Keratinocyte (primary cell): ENCODE measurements around the gene KCNAB2. TPM values are rescaled to one million over a fixed set of nuclear protein-coding genes. Genes with fewer than 3 reads are reported as not detected.

Experiments used
- DNase-seq: peaks from one replicate; pipeline ENCODE4 v3.0.0-alpha.2; 2011; ENCODE audit warnings: low read depth, missing footprints, low spot score
- FAIRE-seq: peaks from 2 replicates; lab custom pipeline; 2011; peaks lifted over from hg19 to GRCh38; lab: Jason Lieb, UNC
- H2AFZ ChIP-seq: 2 replicates; pipeline ENCODE4 v1.6.0; 2012; ENCODE audit warnings: low read length, control low read depth, inconsistent platforms; ENCODE audit not compliant: control insufficient read depth
- H3K27ac ChIP-seq: 2 replicates; pipeline ENCODE4 v1.5.1; 2011; ENCODE audit warnings: low read length; ENCODE audit not compliant: control insufficient read depth, insufficient read depth
- H3K27me3 ChIP-seq: 3 replicates; pipeline ENCODE4 v1.6.0; 2011; ENCODE audit warnings: low read length; ENCODE audit not compliant: control insufficient read depth, insufficient read depth; ENCODE audit errors: extremely low read depth
- H3K36me3 ChIP-seq, 2 experiments: 2 replicates in 1 of 2; 3 replicates in 1 of 2; pipeline ENCODE4 v1.5.1; 2011; ENCODE audit warnings: low read length in 2 of 2, mild to moderate bottlenecking in 1 of 2; ENCODE audit not compliant: control insufficient read depth in 2 of 2, insufficient read depth in 2 of 2; ENCODE audit errors: extremely low read depth in 1 of 2
- H3K4me1 ChIP-seq: 3 replicates; pipeline ENCODE4 v1.5.1; 2011; ENCODE audit warnings: low read length; ENCODE audit not compliant: control insufficient read depth, insufficient read depth; ENCODE audit errors: extremely low read depth
- H3K4me2 ChIP-seq: 3 replicates; pipeline ENCODE4 v1.6.0; 2011; ENCODE audit warnings: low read depth, low read length; ENCODE audit not compliant: control insufficient read depth, insufficient read depth; ENCODE audit errors: extremely low read depth
- H3K4me3 ChIP-seq, 3 experiments: fragments of 200-600 bp in 1 of 3; sonication (generic) in 1 of 3; 2 replicates in 2 of 3; 3 replicates in 1 of 3; pipeline ENCODE4 v1.5.1; 2011 to 2016; ENCODE audit warnings: low read length in 3 of 3, mild to moderate bottlenecking in 3 of 3, control low read depth in 2 of 3, inconsistent platforms in 1 of 3, low read depth in 1 of 3, mixed read lengths in 1 of 3, mixed run types in 1 of 3, moderate library complexity in 1 of 3; ENCODE audit not compliant: control insufficient read depth in 2 of 3, insufficient read depth in 2 of 3; ENCODE audit errors: extremely low read depth in 1 of 3
- H3K79me2 ChIP-seq: 2 replicates; pipeline ENCODE4 v1.6.0; 2012; ENCODE audit warnings: low read length; ENCODE audit not compliant: control insufficient read depth, insufficient read depth
- H3K9ac ChIP-seq: 3 replicates; pipeline ENCODE4 v1.6.0; 2011; ENCODE audit warnings: low read length; ENCODE audit not compliant: control insufficient read depth, insufficient read depth; ENCODE audit errors: extremely low read depth
- H3K9me1 ChIP-seq: 3 replicates; pipeline ENCODE4 v1.6.0; 2011; ENCODE audit warnings: low read length; ENCODE audit not compliant: control insufficient read depth, insufficient read depth; ENCODE audit errors: extremely low read depth
- H3K9me3 ChIP-seq: 2 replicates; pipeline ENCODE4 v1.5.1; 2012; ENCODE audit warnings: low read depth, low read length; ENCODE audit not compliant: control insufficient read depth
- H4K20me1 ChIP-seq: 3 replicates; pipeline ENCODE4 v1.6.0; 2011; ENCODE audit warnings: low read length; ENCODE audit not compliant: control insufficient read depth, insufficient read depth; ENCODE audit errors: extremely low read depth
- EZH2 ChIP-seq: IDR thresholded peaks from one replicate; pipeline ENCODE4 v1.6.1; 2012; ENCODE audit warnings: inconsistent platforms, mild to moderate bottlenecking, low read length, moderate library complexity
- dilution Hi-C: fragments of 300-500 bp; cut with MboI; formaldehyde crosslinking; loops from one replicate; pipeline ENCODE4 v1.7.0; 2020; ENCODE audit warnings: low sequenced_read_pairs; ENCODE audit not compliant: extremely low pct_ligation_motif_present
- polyA plus RNA-seq, 5 experiments: library from polyadenylated mRNA; depleted of rRNA in 3 of 5; stranded (reverse) in 3 of 5; stranded (forward) in 1 of 5; unstranded in 1 of 5; fragments of >200 nt; gene quantifications; 1 replicate in 1 of 5; 2 replicates in 3 of 5; 3 replicates in 1 of 5; pipeline versions ENCODE4 v1.2.1 to v1.2.3, GENCODE V29; 2011 to 2012; ENCODE audit warnings: missing spikeins in 2 of 5, low read depth in 1 of 5, low replicate concordance in 1 of 5
- TF ChIP-seq, protein P1 (sequence below), 3 experiments: IDR thresholded peaks in 1 of 3; conservative IDR thresholded peaks in 1 of 3; optimal IDR thresholded peaks in 1 of 3; 2 replicates in 2 of 3; 3 replicates in 1 of 3; pipeline versions ENCODE3 to v1.5.1; 2011; ENCODE audit warnings: low read length in 3 of 3, mild to moderate bottlenecking in 3 of 3, moderate library complexity in 2 of 3, control low read depth in 1 of 3, inconsistent platforms in 1 of 3; ENCODE audit not compliant: insufficient read depth in 2 of 3; ENCODE audit errors: extremely low read depth in 1 of 3

Gene KCNAB2
- polyA plus RNA-seq, 1 donor (not counting 4 experiments of a cell fraction or from before 2014, with no cell fraction given), result 1.8 TPM

DNA sequence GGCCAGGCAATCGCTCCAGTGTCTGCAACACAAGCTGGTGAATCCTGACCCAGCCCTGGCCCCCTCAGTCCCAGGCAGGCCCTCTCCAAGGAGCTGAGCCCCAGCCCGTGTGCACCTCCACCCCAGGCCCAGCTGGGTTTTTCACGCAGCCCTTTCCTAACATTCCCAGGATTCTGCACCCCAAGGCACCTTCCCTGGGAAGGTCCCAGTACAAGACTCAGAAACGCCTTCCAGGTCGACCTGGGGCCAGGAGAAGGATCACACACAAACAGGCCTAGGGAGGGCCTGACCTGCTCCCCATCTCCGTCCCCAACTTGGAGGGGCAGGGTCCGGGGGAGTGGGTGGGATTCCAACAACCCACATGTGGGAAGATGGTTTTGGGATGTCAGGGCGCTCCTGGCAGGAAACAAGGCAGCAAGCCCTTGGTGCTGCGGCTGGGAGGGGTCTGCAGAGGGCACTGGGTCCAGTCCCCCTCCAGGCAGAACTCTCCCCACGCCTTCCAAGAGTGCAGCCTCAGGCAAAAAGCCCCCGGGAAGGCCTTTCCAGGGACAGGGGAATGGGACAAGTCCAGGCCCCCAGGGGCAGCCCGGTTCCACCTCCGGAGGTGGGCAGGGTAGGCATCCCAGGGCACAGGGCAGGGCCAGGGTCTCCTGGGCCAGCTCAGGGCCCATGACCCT, 58.3 kb downstream of the KCNAB2 start:
- TF ChIP-seq, protein P1, sequence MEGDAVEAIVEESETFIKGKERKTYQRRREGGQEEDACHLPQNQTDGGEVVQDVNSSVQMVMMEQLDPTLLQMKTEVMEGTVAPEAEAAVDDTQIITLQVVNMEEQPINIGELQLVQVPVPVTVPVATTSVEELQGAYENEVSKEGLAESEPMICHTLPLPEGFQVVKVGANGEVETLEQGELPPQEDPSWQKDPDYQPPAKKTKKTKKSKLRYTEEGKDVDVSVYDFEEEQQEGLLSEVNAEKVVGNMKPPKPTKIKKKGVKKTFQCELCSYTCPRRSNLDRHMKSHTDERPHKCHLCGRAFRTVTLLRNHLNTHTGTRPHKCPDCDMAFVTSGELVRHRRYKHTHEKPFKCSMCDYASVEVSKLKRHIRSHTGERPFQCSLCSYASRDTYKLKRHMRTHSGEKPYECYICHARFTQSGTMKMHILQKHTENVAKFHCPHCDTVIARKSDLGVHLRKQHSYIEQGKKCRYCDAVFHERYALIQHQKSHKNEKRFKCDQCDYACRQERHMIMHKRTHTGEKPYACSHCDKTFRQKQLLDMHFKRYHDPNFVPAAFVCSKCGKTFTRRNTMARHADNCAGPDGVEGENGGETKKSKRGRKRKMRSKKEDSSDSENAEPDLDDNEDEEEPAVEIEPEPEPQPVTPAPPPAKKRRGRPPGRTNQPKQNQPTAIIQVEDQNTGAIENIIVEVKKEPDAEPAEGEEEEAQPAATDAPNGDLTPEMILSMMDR (optimal IDR thresholded peaks at IDR 0.05 in 1 of 3, IDR thresholded peaks at IDR 0.05 in 1 of 3, conservative IDR thresholded peaks at IDR 0.05 in 1 of 3; ENCODE audit: extremely low read depth in 1 of 3, insufficient read depth in 2 of 3, low read length in 3 of 3), result no peak
- no peak for TF ChIP-seq EZH2
- Histone ChIP-seq H3K27ac (no peak overlapping the region), H3K79me2 (no peaks in the 10 kb centered on the region), H3K4me3 (no peak overlapping the region), H3K9me3 (no peaks in the 10 kb centered on the region), H4K20me1 (no peaks in the 10 kb centered on the region), H3K9ac (no peak overlapping the region), H2AFZ (no peak overlapping the region), H3K27me3 (peaks cover 30% of the 10 kb centered on the region), H3K4me2 (no peak overlapping the region), H3K36me3 (no peaks in the 10 kb centered on the region), H3K9me1 (no peaks in the 10 kb centered on the region), H3K4me1 (no peaks in the 10 kb centered on the region)
- DNase-seq, result no peak
- dilution Hi-C loops, result no loop called here
- FAIRE-seq, result no peak

DNA sequence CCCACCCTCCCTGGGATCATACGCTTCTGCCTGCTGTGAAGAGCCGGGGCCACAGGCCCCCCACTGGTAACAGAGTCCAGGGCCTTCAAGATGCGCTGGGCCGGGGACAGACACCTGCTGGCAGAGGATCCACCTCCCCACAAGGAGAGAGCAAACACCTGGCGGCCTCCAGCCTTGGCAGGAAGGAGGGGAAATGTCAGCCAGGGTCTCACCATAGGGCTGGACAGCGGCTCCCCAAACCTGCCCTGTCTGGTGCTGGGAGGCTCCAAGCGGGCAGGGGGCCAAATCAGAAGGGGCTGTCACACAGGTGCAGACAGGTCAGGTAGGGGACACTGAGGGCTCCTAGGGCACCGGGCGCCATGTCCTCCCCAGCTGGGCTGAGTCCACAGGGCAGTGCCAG, 58.9 kb downstream of the KCNAB2 start:
- Histone ChIP-seq H3K4me1 (no peaks in the 10 kb centered on the region), H3K36me3 (no peaks in the 10 kb centered on the region), H3K4me3 (no peak overlapping the region), H3K9me1 (no peaks in the 10 kb centered on the region), H2AFZ (no peak overlapping the region), H3K27ac (no peak overlapping the region), H3K4me2 (no peak overlapping the region), H3K9ac (no peak overlapping the region), H3K79me2 (no peaks in the 10 kb centered on the region), H3K9me3 (no peaks in the 10 kb centered on the region), H3K27me3 (peaks cover 30% of the 10 kb centered on the region), H4K20me1 (no peaks in the 10 kb centered on the region)
- TF ChIP-seq, protein P1 (optimal IDR thresholded peaks at IDR 0.05 in 1 of 3, IDR thresholded peaks at IDR 0.05 in 1 of 3, conservative IDR thresholded peaks at IDR 0.05 in 1 of 3; ENCODE audit: extremely low read depth in 1 of 3, insufficient read depth in 2 of 3, low read length in 3 of 3), result no peak
- no peak for TF ChIP-seq EZH2
- dilution Hi-C loops, result no loop called here
- DNase-seq (no peak), FAIRE-seq (no peak)
